GM19043 (cell line): Measurements from ENCODE around the gene LLGL1.

Experiments
- ATAC-seq: cut with Tn5 transposase; IDR thresholded peaks from one replicate; pipeline ENCODE4 v1.9.1; 2021; ENCODE audit warnings: low read depth; ENCODE audit not compliant: unreplicated experiment

Gene LLGL1

DNA sequence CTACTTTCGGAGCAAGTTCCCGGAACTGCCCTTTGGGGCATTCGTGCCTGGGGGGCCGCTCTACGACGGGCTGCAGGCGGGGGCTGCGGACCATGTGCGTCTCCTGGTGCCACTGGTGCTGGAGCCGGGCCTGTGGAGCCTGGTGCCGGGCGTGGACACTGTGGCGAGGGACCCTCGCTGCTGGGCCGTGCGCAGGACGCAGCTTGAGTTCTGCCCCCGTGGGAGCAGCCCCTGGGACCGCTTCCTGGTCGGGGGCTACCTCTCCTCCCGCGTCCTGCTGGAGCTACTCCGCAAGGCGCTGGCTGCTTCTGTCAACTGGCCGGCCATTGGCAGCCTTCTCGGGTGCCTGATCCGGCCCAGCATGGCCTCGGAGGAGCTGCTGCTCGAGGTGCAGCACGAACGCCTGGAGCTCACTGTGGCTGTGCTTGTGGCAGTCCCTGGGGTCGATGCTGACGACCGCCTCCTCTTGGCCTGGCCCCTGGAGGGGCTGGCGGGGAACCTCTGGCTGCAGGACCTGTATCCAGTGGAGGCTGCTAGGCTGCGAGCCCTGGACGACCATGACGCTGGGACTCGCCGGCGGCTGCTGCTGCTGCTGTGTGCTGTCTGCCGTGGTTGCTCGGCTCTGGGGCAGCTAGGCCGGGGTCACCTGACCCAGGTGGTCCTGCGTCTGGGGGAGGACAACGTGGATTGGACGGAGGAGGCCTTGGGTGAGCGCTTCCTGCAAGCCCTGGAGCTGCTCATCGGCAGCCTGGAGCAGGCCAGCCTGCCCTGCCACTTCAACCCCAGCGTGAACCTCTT, 38.6 kb downstream of the LLGL1 start:
- ATAC-seq: no peak

DNA sequence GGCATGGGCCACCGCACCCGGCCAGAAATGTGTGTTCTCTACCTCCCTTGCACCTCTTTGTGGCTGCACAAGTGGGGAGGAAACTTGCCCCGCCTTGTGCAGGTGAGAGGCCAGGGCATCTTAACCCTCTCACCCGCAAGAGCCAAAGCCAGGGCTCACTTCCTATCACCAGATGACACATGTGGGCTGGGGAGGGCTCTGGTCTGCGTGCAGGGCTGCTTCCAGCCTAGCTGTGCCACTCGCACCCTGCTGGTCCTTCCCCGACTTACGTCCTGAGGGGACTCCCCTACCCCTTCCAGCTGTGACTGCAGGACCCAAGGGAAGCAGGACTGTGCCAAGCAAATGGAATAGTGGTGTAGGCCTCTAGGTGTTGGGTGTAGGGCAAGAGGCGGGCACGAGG, 41.9 kb downstream of the LLGL1 start:
- ATAC-seq: no peak

DNA sequence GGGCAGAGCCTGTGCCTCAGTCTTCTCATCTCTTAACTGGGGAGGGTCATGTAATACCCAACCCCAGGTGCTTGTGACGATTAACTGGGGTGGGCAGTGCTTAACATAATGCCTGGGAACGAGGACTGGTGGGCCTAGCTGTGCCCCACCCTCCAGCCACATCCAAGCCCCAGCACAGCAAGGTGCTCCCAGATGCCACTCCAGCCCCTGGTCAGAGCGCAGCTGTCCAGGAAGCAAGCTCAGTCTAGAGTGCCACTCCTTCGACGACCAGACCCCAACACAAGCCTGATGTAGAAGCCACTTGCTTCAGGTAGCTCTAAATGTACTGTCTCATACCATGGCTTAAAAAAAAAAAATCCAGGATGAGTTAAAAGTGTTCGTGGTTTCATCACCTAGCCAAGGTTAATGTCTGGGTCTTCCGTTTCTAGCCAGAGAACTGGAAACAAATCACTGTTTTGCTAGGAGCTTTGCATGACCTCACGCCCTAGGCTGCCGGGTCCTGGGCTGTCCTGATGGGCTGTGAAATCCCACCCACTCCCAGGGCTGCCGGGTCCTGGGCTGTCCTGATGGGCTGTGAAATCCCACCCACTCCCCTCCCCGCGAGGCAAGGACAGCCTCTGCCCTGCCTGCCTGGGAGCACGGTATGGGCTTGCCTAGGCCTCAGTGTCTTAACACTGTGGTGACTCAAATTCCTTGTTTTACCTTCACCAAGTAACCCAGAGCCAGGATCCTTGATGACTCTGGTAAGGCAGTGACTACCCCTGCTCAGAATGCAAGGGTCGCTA, 42.7 kb downstream of the LLGL1 start:
- no peak for ATAC-seq

DNA sequence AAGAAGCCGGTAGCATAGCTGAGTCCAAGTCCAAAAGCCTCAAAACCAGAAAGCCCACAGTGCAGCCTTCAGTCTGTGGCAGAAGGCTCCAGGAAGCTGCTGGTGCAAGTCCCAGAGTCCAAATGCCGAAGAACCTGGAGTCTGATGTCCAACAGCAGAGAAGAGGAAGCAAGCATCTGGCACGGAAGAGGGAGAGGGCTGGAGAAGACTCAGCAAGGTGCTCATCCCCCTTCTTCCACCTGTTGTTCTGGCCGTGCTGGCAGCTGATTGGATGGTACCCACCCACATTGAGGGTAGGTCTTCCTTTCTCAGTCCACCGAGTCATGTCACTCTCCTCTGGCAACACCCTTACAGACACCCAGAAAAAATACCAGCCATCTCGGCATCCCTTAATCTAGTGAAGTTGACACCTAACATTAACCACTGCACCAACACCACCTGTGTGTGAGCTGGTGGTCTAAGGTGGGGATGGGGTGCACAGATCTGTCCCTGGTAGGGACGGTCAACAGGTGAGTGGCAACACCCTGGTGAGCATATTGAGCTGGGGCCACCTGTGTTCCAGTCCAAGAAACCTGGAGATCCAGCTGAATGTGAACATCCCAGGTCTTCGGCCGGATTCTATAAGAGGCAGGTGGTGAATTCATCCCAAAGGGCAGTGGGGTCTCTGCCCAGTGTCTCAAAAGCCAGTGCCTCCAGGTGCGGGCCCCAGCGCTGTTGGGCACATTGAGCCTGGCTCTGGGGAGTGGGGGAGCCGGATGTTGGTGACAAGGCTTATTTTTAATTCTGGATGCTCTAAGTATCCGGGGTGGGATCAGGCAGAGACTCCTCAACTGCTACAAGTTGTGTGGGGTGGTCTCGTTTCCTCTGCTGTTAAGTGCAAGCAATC, 44.9 kb downstream of the LLGL1 start:
- no peak for ATAC-seq

DNA sequence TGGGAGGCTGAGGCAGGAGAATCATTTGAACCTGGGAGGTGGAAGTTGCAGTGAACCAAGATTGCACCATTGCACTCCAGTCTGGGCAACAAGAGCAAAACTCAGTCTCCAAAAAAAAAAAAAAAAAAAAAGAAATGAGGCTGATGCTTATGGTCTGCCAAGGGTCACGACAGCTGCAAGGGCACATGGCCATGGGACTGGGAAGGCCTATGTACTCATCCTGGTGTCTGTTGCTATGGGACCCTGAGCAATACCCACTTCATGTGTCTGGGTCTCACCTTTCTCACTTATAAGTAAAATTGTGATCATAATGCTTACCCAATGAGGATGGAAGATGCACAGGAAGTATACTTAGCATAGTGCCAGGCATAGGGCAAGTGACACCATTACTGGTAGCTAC, 51.6 kb downstream of the LLGL1 start:
- no peak for ATAC-seq

DNA sequence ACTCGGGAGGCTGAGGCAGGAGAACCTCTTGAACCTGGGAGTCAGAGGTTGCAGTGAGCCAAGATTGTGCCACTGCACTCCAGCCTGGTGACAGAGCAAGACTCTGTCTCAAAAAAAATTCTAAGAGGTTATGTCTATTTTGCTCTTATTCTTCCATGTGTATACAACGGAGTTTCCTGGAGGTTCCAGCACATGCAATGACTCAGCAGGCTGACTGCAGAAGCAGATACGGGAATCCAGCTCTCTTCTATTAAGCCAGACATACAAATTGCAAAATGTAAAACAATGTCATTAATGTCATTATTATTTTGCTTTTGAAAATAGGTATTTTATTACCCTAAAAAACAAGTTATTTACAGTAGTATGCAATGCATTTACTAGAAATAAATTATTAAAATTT, 53.4 kb downstream of the LLGL1 start:
- no peak for ATAC-seq

DNA sequence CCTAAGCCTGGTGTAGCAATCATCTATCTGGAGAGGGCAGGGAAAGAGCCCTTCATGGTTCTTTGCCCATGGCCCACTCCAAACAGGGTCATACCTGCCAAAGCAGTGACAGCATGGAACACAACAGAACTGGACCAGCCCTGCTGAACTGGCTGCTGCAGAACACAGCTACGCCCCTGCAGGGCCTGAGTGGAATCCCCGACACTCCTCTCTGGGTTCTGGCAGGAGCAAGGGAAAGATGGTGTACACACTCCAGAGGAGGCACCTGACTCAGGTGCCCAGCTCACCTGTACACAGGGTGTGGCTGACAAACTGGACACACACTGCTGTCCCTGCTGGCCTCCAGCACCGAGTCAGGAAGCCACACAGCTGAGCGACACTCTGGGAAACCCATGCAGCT, 54.8 kb downstream of the LLGL1 start:
- ATAC-seq: no peak

DNA sequence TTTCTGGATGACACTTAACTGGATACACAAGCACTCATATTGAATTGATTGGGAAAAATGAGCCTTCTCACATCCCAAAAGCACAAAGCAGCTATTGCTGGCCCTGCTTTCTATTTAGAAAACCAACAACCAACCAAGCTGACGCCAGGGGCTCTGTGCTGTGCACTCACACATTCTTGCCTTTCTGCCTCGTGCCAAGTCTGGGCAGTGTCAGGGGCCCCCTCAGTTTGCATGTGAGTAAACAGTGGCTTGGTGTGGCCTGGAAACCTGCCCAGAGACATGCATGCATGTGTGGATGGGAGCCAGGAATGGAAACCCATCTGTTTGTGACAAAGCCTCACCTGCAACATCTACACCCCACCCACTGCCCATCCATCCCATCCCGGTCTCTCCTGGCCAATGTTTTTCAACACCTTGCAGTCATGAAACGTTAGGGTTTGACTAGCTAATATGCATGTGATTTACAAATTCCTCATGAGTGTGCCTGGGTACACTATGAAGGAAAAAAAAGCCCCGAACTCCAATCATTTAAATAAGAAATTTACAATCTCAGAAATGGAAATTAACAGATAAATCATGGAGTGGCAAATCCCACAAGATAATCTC, 55.4 kb downstream of the LLGL1 start:
- no peak for ATAC-seq

DNA sequence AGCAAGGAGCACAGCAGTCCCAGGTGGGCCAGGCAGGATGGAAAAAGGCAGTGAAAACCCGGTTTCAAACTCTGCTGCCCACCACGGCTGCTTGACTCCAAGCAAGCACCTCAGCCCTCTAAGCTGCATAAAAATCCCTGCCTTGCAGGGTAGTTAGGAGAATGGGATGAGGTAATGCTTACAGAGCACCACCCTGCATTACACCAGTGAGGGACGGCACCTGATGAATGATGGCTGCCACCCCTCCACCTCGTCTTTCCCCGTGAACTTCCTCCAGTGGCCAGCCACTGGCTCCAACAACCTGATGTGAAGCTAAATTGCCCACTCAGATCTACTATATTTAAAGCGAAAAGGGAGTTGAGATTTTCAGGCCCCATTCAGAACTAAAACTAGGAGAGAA, 56.4 kb downstream of the LLGL1 start:
- ATAC-seq: no peak

DNA sequence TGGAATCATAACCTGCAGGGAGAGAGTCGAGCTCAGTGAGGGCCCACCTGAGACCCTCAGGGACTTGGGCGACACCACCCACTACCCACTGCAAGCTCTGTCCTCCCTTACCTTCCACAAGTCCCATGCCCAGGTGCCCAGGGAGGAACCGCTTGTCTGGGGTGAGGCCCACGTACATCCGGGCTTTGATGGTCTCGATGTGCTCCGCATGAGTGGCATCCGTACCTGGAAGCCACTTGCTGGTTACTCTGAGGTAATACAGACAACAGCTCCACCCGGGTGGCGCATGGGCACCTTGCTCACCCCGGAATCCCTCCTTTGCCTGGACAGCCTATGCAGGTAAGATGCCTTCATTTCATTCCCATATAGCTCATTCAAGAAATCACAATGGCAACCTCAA, 59.9 kb downstream of the LLGL1 start:
- ATAC-seq: no peak

DNA sequence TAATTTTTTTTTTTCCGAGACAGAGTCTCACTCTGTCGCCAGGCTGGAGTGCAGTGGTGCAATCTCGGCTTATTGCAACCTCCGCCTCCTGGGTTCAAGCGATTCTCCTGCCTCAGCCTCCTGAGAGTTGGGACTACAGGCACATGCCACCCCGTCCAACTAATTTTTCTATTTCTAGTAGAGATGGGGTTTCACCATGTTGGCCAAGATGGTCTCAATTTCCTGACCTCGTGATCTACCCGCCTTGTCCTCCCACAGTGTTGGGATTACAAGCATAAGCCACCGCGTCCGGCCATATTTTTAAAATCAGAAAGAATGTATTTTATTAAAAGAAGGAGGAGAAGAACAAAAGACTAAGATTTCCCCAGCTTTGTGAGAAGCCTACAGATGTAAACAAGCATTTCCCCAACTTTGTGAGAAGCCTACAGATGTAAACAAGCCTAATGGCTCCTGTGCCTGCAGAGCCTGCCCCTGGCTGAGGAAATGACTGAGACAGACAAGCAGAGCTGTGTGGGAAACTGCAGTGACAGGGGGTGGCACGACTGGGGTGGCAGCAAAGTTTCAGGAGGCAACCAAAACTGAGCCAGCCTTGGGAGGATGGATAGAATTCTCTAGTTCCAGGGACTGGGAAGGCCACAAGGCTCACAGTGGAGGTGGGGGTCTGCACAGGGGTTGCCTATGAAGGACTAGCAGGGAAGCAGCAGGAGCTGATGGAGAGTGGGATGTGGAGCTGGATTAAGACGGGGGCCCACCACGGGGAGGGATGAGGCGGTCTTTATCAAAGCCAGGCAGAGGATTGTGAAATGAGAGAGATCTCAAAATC, 66.5 kb downstream of the LLGL1 start:
- ATAC-seq: no peak
